ENCODE results near the gene AFAP1. TPM values are rescaled to one million over a fixed set of nuclear protein-coding genes. Genes with fewer than 3 reads are reported as not detected.

Gene AFAP1
- total and polyA plus RNA-seq, 2 donors (not counting 3 experiments of a cell fraction or from before 2014, with no cell fraction given) = 32.3 to 103 TPM

- H3K27ac ChIP-seq (ENCODE audit: insufficient read depth, low read depth, low read length) = no peak overlapping the region
- peaks cover 56% of the 10 kb centered on the region for H3K4me1 ChIP-seq (ENCODE audit: control insufficient read depth, extremely low read depth, insufficient read depth, low read length)
- H3K4me2 ChIP-seq (ENCODE audit: insufficient read depth, low read length) = no peak overlapping the region
- H3K9me3 ChIP-seq (replicated peaks; ENCODE audit: control insufficient read depth, insufficient read depth, low read length) = no peaks in the 10 kb centered on the region
- H2AFZ ChIP-seq (ENCODE audit: low read depth, low read length) = no peak overlapping the region
- TF ChIP-seq EZH2 (IDR thresholded peaks at IDR 0.05; ENCODE audit: borderline replicate concordance, low read depth, low read length, severe bottlenecking) = no peak
- no peak for TF ChIP-seq POLR2AphosphoS5 (IDR thresholded peaks at IDR 0.05; ENCODE audit: insufficient read depth, low read depth, low read length)
- TF ChIP-seq GATA2 (IDR thresholded peaks at IDR 0.05; ENCODE audit: insufficient read depth, insufficient read length, low read depth, low read length) = no peak
- TF ChIP-seq MAX (IDR thresholded peaks at IDR 0.05; ENCODE audit: insufficient read depth, insufficient read length) = no peak
- no peak for TF ChIP-seq JUN (IDR thresholded peaks at IDR 0.05; ENCODE audit: borderline replicate concordance, insufficient read depth, insufficient read length, low read depth)
- no peak for TF ChIP-seq CTCF (IDR thresholded peaks at IDR 0.05; ENCODE audit: extremely low read depth in 1 of 2, insufficient read depth in 1 of 2, low read depth in 1 of 2, low read length in 2 of 2)
- dilution Hi-C loops (cut with MboI; ENCODE audit: extremely low pct_ligation_motif_present, low sequenced_read_pairs) = no loop called here
- no peaks in the 10 kb centered on the region for H3K27me3 ChIP-seq (ENCODE audit: control insufficient read depth in 2 of 2, insufficient read depth in 2 of 2, low read length in 2 of 2)
- peaks cover 11% of the 10 kb centered on the region for H4K20me1 ChIP-seq (replicated peaks; ENCODE audit: control insufficient read depth, extremely low read depth, insufficient read depth, low read length)
- H3K36me3 ChIP-seq (ENCODE audit: control insufficient read depth in 2 of 2, extremely low read depth in 1 of 2, insufficient read depth in 2 of 2, low read length in 2 of 2) = no peaks in the 10 kb centered on the region
- no peak overlapping the region for H3K4me3 ChIP-seq (replicated peaks in 1 of 3; ENCODE audit: insufficient read depth in 1 of 3, low read depth in 1 of 3, low read length in 3 of 3)
- POLR2A ChIA-PET = no interaction called here
- FAIRE-seq = no peak
- H3K79me2 ChIP-seq (ENCODE audit: control insufficient read depth, insufficient read depth, low read length) = peaks cover 100% of the 10 kb centered on the region
- BruUV-seq (replicated peaks) = no TSS peak
- CTCF ChIA-PET = interaction anchor here (0.8 to 2.1 kb wide), 5 partner anchors 10 to 109 kb away, joined by 3 to 5 read pairs (median 4); partner anchors contain the start of gene AFAP1
- H3K9me1 ChIP-seq (replicated peaks; ENCODE audit: control insufficient read depth, extremely low read depth, insufficient read depth, low read length) = peaks cover 4% of the 10 kb centered on the region
- no peak overlapping the region for H3K9ac ChIP-seq (replicated peaks; ENCODE audit: extremely low read depth, insufficient read depth, low read length)
- DNase-seq (ENCODE audit: low read depth, low spot score) = no peak
- intact Hi-C loops (cut with micrococcal nuclease) = no loop called here
Measured at GRCh38 chr4:7912826-7913225, 26.8 kb downstream of the AFAP1 start.
